Neutrophil (primary cell): Measurements from ENCODE around the gene ZNF823.

Experiments used
- H3K27ac ChIP-seq: fragments of 200-600 bp; sonication (generic); 2 replicates; pipeline ENCODE4 v1.5.1; 2016; ENCODE audit warnings: mild to moderate bottlenecking, moderate library complexity
- H3K27me3 ChIP-seq: fragments of 200-600 bp; sonication (generic); 2 replicates; pipeline ENCODE4 v1.6.0; 2016; ENCODE audit warnings: mild to moderate bottlenecking
- H3K36me3 ChIP-seq: fragments of 200-600 bp; sonication (generic); 2 replicates; pipeline ENCODE4 v1.5.1; 2017
- H3K4me1 ChIP-seq, 2 experiments: fragments of 200-600 bp in 1 of 2; sonication (generic) in 1 of 2; 1 replicate in 1 of 2; 2 replicates in 1 of 2; pipeline versions ENCODE4 v1.5.1 to v1.6.1; 2013 to 2016; ENCODE audit warnings: low read depth in 1 of 2, low read length in 1 of 2, mild to moderate bottlenecking in 1 of 2, moderate library complexity in 1 of 2; ENCODE audit not compliant: control insufficient read depth in 1 of 2, insufficient read depth in 1 of 2
- H3K4me3 ChIP-seq, 2 experiments: fragments of 200-600 bp in 1 of 2; sonication (generic) in 1 of 2; 1 replicate in 1 of 2; 2 replicates in 1 of 2; pipeline ENCODE4 v1.5.1; 2013 to 2016; ENCODE audit warnings: low read depth in 1 of 2, low read length in 1 of 2, mild to moderate bottlenecking in 1 of 2, moderate library complexity in 1 of 2
- H3K9me3 ChIP-seq: fragments of 200-600 bp; sonication (generic); 2 replicates; pipeline ENCODE4 v1.5.1; 2016
- TF ChIP-seq, protein P1 (sequence below): fragments of 200-600 bp; sonication (generic); IDR thresholded peaks from 2 replicates; pipeline ENCODE4 v1.5.1; 2016; ENCODE audit warnings: antibody characterized with exemption

Gene ZNF823

DNA sequence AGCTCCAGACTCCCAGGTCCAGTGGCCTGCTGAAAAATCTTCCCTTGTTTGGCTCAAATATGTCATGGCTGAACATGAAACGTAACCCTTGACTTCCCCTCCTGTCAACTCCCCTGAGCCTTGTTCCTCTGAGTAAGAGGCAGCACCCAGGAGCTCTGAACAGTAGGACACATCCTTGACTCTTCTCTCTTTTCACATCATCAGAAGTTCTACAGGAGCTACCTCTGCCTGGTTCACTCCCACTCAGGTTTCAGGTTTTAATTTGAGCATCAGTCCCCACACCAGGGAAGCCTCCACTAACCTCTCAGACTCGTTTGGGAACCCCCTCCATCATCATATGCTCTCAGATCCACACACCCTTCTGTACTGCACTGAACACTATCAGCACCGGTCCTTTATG, 30.3 kb downstream of the ZNF823 start:
- no peaks in the 10 kb centered on the region for H3K36me3 ChIP-seq
- H3K27me3 ChIP-seq, result no peaks in the 10 kb centered on the region
- H3K9me3 ChIP-seq, result no peaks in the 10 kb centered on the region
- no peaks in the 10 kb centered on the region for H3K4me1 ChIP-seq
- TF ChIP-seq, protein P1, sequence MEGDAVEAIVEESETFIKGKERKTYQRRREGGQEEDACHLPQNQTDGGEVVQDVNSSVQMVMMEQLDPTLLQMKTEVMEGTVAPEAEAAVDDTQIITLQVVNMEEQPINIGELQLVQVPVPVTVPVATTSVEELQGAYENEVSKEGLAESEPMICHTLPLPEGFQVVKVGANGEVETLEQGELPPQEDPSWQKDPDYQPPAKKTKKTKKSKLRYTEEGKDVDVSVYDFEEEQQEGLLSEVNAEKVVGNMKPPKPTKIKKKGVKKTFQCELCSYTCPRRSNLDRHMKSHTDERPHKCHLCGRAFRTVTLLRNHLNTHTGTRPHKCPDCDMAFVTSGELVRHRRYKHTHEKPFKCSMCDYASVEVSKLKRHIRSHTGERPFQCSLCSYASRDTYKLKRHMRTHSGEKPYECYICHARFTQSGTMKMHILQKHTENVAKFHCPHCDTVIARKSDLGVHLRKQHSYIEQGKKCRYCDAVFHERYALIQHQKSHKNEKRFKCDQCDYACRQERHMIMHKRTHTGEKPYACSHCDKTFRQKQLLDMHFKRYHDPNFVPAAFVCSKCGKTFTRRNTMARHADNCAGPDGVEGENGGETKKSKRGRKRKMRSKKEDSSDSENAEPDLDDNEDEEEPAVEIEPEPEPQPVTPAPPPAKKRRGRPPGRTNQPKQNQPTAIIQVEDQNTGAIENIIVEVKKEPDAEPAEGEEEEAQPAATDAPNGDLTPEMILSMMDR, result no peak
- H3K27ac ChIP-seq, result no peak overlapping the region
- H3K4me3 ChIP-seq, result no peak overlapping the region

GRCh38 chr19:11705474-11705873, 33.3 kb downstream of the ZNF823 start:
- Histone ChIP-seq H3K4me1 (no peaks in the 10 kb centered on the region), H3K9me3 (no peaks in the 10 kb centered on the region), H3K27me3 (no peaks in the 10 kb centered on the region), H3K4me3 (no peak overlapping the region), H3K36me3 (no peaks in the 10 kb centered on the region), H3K27ac (no peak overlapping the region)
- TF ChIP-seq, protein P1, result no peak

DNA sequence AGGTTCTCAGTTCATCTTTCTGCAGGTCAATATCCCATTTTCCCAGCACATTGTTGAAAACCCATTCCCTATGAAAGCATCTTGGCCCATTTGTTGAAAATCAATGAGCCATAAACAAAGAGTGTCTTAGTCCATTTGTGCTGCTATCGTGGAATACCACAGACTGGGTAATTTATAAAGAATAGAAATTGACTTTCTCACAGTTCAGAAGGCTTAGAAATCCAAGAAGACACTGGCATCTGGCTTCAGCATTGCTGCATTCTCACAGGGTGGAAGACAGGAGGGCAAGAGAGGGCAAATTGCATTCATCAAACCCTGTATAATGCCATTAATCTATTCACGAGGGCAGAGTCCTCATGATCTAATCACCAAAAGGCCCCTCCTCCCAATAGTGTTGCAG, 34.1 kb downstream of the ZNF823 start:
- H3K4me1 ChIP-seq, result no peaks in the 10 kb centered on the region
- TF ChIP-seq, protein P1, result no peak
- no peak overlapping the region for H3K27ac ChIP-seq

GRCh38 chr19:11699931-11700794, 38.6 kb downstream of the ZNF823 start:
- H3K4me3 ChIP-seq, result no peak overlapping the region
- TF ChIP-seq, protein P1, result no peak
- H3K27me3 ChIP-seq, result peaks cover 26% of the 10 kb centered on the region
- no peaks in the 10 kb centered on the region for H3K36me3 ChIP-seq
- no peak overlapping the region for H3K27ac ChIP-seq
- no peaks in the 10 kb centered on the region for H3K9me3 ChIP-seq
- peaks cover under 1% of the 10 kb centered on the region in 2 experiments for H3K4me1 ChIP-seq

More for the DNA sequence above, 34.1 kb downstream of the ZNF823 start:
- Histone ChIP-seq H3K36me3 (no peaks in the 10 kb centered on the region), H3K27me3 (no peaks in the 10 kb centered on the region), H3K4me3 (no peak overlapping the region), H3K9me3 (no peaks in the 10 kb centered on the region)

DNA sequence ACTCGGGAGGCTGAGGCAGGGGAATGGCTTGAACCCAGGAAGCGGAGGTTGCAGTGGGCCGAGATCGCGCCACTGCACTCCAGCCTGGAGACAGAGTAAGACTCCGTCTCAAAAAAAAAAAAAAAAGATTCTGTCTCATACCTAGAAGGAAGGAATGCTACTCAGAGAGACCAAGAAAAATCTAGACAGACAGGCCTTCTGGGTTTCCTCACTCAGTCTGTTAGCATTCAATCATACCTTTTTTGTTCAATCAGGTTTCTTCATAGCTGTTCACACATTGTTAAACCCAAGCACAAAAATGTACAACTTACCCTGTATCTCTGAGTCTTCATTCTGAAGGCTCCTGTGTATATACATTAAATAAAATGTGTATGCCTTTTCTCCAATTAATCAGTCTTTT, 40.5 kb downstream of the ZNF823 start:
- TF ChIP-seq, protein P1, result no peak
- Histone ChIP-seq H3K36me3 (no peaks in the 10 kb centered on the region), H3K9me3 (no peaks in the 10 kb centered on the region), H3K4me1 (peaks cover 11 to 17% of the 10 kb centered on the region in 2 experiments), H3K4me3 (no peak overlapping the region), H3K27me3 (peaks cover 45% of the 10 kb centered on the region), H3K27ac (no peak overlapping the region)
